Mesendoderm (in vitro differentiated cells): ENCODE measurements around the gene CHST8.

ENCODE experiments used
- DNase-seq: peaks from one replicate; pipeline ENCODE4 v3.0.0; 2013
- H2AK5ac ChIP-seq: 2 replicates; pipeline ENCODE4 v1.6.1; 2013; ENCODE audit warnings: low read length, inconsistent platforms
- H2BK120ac ChIP-seq: 2 replicates; pipeline ENCODE4 v1.6.1; 2013; ENCODE audit warnings: low read depth, mild to moderate bottlenecking, low read length, moderate library complexity, mixed read lengths
- H2BK15ac ChIP-seq: replicated peaks from 2 replicates; pipeline ENCODE4 v1.6.1; 2013; ENCODE audit warnings: low read depth, mild to moderate bottlenecking, moderate library complexity
- H2BK5ac ChIP-seq: 2 replicates; pipeline ENCODE4 v1.6.1; 2013; ENCODE audit warnings: low read length, inconsistent platforms
- H3K18ac ChIP-seq: 2 replicates; pipeline ENCODE4 v1.6.1; 2013; ENCODE audit warnings: mild to moderate bottlenecking, low read length, mixed read lengths
- H3K23ac ChIP-seq: one replicate; pipeline ENCODE4 v1.6.1; 2013; ENCODE audit warnings: low read length
- H3K27ac ChIP-seq: 2 replicates; pipeline ENCODE4 v1.5.1; 2013; ENCODE audit warnings: low read depth, mild to moderate bottlenecking, inconsistent platforms, low read length, moderate library complexity
- H3K27me3 ChIP-seq: 2 replicates; pipeline ENCODE4 v1.6.1; 2013; ENCODE audit warnings: low read length, control low read depth, mild to moderate bottlenecking, inconsistent platforms; ENCODE audit not compliant: insufficient read depth, poor library complexity
- H3K36me3 ChIP-seq: 2 replicates; pipeline ENCODE4 v1.6.1; 2013; ENCODE audit warnings: low read length, inconsistent platforms; ENCODE audit not compliant: control insufficient read depth, insufficient read depth
- H3K4ac ChIP-seq: one replicate; pipeline ENCODE4 v1.6.1; 2013; ENCODE audit warnings: low read depth, mild to moderate bottlenecking, low read length, moderate library complexity
- H3K4me1 ChIP-seq: 2 replicates; pipeline ENCODE4 v1.6.1; 2013; ENCODE audit warnings: low read depth, low read length, inconsistent platforms; ENCODE audit not compliant: control insufficient read depth
- H3K4me2 ChIP-seq: 2 replicates; pipeline ENCODE4 v1.6.1; 2013; ENCODE audit warnings: low read length
- H3K4me3 ChIP-seq: 2 replicates; pipeline ENCODE4 v1.5.1; 2013; ENCODE audit warnings: mild to moderate bottlenecking, low read length
- H3K56ac ChIP-seq: one replicate; pipeline ENCODE4 v1.6.1; 2013; ENCODE audit warnings: low read length
- H3K79me1 ChIP-seq: 2 replicates; pipeline ENCODE4 v1.6.1; 2013; ENCODE audit warnings: low read length, inconsistent platforms
- H3K79me2 ChIP-seq: 2 replicates; pipeline ENCODE4 v1.6.1; 2013; ENCODE audit warnings: mild to moderate bottlenecking, low read length; ENCODE audit not compliant: control insufficient read depth, insufficient read depth
- H3K9ac ChIP-seq: 2 replicates; pipeline ENCODE4 v1.6.1; 2013; ENCODE audit warnings: low read length, inconsistent platforms
- H4K5ac ChIP-seq: one replicate; pipeline ENCODE4 v1.6.1; 2013; ENCODE audit warnings: low read length
- H4K8ac ChIP-seq: one replicate; pipeline ENCODE4 v1.6.1; 2013; ENCODE audit warnings: low read depth, mild to moderate bottlenecking, control low read depth, low read length, moderate library complexity
- WGBS: extraction: QIAGEN DNeasy Blood & Tissue Kit; methylation state at CpG from one replicate; pipeline ENCODE4 v1.1.7; 2013; ENCODE audit warnings: low lambda C conversion rate, missing lambda C conversion rate; ENCODE audit not compliant: insufficient coverage; ENCODE audit errors: extremely low coverage; 5-methylcytosine and 5-hydroxymethylcytosine counted together

Gene CHST8

GRCh38 chr19:33775731-33776487 is 154.2 kb downstream of the CHST8 start:
- no peak overlapping the region for H3K4me2 ChIP-seq
- H3K79me2 ChIP-seq = no peaks in the 10 kb centered on the region
- H3K27me3 ChIP-seq = no peaks in the 10 kb centered on the region
- no peak overlapping the region for H2BK120ac ChIP-seq
- no peak for DNase-seq
- no peak overlapping the region for H4K8ac ChIP-seq
- H3K23ac ChIP-seq = no peak overlapping the region
- no peak overlapping the region for H3K9ac ChIP-seq
- no peak overlapping the region for H2BK15ac ChIP-seq
- no peak overlapping the region for H3K4ac ChIP-seq
- no peak overlapping the region for H4K5ac ChIP-seq
- H3K56ac ChIP-seq = no peak overlapping the region
- H3K27ac ChIP-seq = no peak overlapping the region
- no peak overlapping the region for H2BK5ac ChIP-seq
- no peaks in the 10 kb centered on the region for H3K36me3 ChIP-seq
- H3K79me1 ChIP-seq = no peaks in the 10 kb centered on the region
- H3K4me3 ChIP-seq = no peak overlapping the region
- no peak overlapping the region for H2AK5ac ChIP-seq
- no peak overlapping the region for H3K18ac ChIP-seq
- no CpG with 5 or more reads among the region's 9 CpGs for WGBS
- H3K4me1 ChIP-seq = no peaks in the 10 kb centered on the region

GRCh38 chr19:33777351-33777750 is 155.6 kb downstream of the CHST8 start:
- Histone ChIP-seq H2BK120ac (no peak overlapping the region), H3K18ac (no peak overlapping the region), H3K4me3 (no peak overlapping the region), H3K79me2 (no peaks in the 10 kb centered on the region), H3K4ac (no peak overlapping the region), H2BK5ac (no peak overlapping the region), H2BK15ac (no peak overlapping the region), H3K9ac (no peak overlapping the region), H3K56ac (no peak overlapping the region), H3K4me1 (no peaks in the 10 kb centered on the region), H3K4me2 (no peak overlapping the region), H3K79me1 (no peaks in the 10 kb centered on the region), H2AK5ac (no peak overlapping the region), H3K36me3 (no peaks in the 10 kb centered on the region), H3K27me3 (no peaks in the 10 kb centered on the region), H3K23ac (no peak overlapping the region), H4K8ac (no peak overlapping the region), H3K27ac (no peak overlapping the region), H4K5ac (no peak overlapping the region)
- WGBS = no CpG with 5 or more reads among the region's 9 CpGs
- no peak for DNase-seq

GRCh38 chr19:33777753-33778088 is 156.0 kb downstream of the CHST8 start:
- no CpG with 5 or more reads among the region's 17 CpGs for whole genome bisulfite sequencing
- no peak overlapping the region for H3K4me2 ChIP-seq
- no peak overlapping the region for H3K27ac ChIP-seq
- no peak overlapping the region for H2BK15ac ChIP-seq
- no peak overlapping the region for H2BK5ac ChIP-seq
- no peak overlapping the region for H4K8ac ChIP-seq
- H4K5ac ChIP-seq = no peak overlapping the region
- no peak overlapping the region for H2AK5ac ChIP-seq
- no peak overlapping the region for H3K56ac ChIP-seq
- H3K18ac ChIP-seq = no peak overlapping the region
- H2BK120ac ChIP-seq = no peak overlapping the region
- no peak overlapping the region for H3K9ac ChIP-seq
- H3K4ac ChIP-seq = no peak overlapping the region
- H3K79me2 ChIP-seq = no peaks in the 10 kb centered on the region
- no peak for DNase-seq
- H3K23ac ChIP-seq = no peak overlapping the region
- H3K79me1 ChIP-seq = no peaks in the 10 kb centered on the region
- no peaks in the 10 kb centered on the region for H3K4me1 ChIP-seq
- H3K4me3 ChIP-seq = no peak overlapping the region
- no peaks in the 10 kb centered on the region for H3K27me3 ChIP-seq
- no peaks in the 10 kb centered on the region for H3K36me3 ChIP-seq

GRCh38 chr19:33778089-33778791 is 156.5 kb downstream of the CHST8 start:
- peak; percentile 65 for DNase-seq
- H3K4me1 ChIP-seq = no peaks in the 10 kb centered on the region
- H3K4ac ChIP-seq = no peak overlapping the region
- peak overlapping the region; percentile 33 for H3K4me2 ChIP-seq
- H2BK5ac ChIP-seq = no peak overlapping the region
- no peaks in the 10 kb centered on the region for H3K79me2 ChIP-seq
- H3K4me3 ChIP-seq = no peak overlapping the region
- no peak overlapping the region for H3K56ac ChIP-seq
- H3K36me3 ChIP-seq = no peaks in the 10 kb centered on the region
- no peak overlapping the region for H3K23ac ChIP-seq
- no peaks in the 10 kb centered on the region for H3K79me1 ChIP-seq
- H3K27me3 ChIP-seq = no peaks in the 10 kb centered on the region
- no peak overlapping the region for H3K18ac ChIP-seq
- H2AK5ac ChIP-seq = no peak overlapping the region
- H2BK15ac ChIP-seq = no peak overlapping the region
- H3K27ac ChIP-seq = no peak overlapping the region
- H4K5ac ChIP-seq = no peak overlapping the region
- no CpG with 5 or more reads among the region's 49 CpGs for WGBS
- peak overlapping the region; percentile 32 for H3K9ac ChIP-seq
- H4K8ac ChIP-seq = no peak overlapping the region
- H2BK120ac ChIP-seq = no peak overlapping the region

GRCh38 chr19:33779849-33780248 is 158.1 kb downstream of the CHST8 start:
- Histone ChIP-seq H3K36me3 (no peaks in the 10 kb centered on the region), H3K79me1 (no peaks in the 10 kb centered on the region), H4K5ac (no peak overlapping the region), H3K9ac (no peak overlapping the region), H3K4me3 (no peak overlapping the region), H3K18ac (no peak overlapping the region), H2BK15ac (no peak overlapping the region), H3K56ac (no peak overlapping the region), H2AK5ac (no peak overlapping the region), H2BK120ac (no peak overlapping the region), H3K27ac (no peak overlapping the region), H3K79me2 (no peaks in the 10 kb centered on the region), H2BK5ac (no peak overlapping the region), H3K4me1 (no peaks in the 10 kb centered on the region), H3K4me2 (no peak overlapping the region), H3K23ac (no peak overlapping the region), H4K8ac (no peak overlapping the region), H3K27me3 (no peaks in the 10 kb centered on the region), H3K4ac (no peak overlapping the region)
- no peak for DNase-seq
- no CpG with 5 or more reads among the region's 7 CpGs for WGBS
